ENCODE measurements around the gene HDAC4. TPM values are rescaled to one million over a fixed set of nuclear protein-coding genes. Genes with fewer than 3 reads are reported as not detected.

The HDAC4 gene
- total RNA-seq, 1 experiment from 2014 or later, result 47.6 TPM

- no peak for TF ChIP-seq ZBTB33 (IDR thresholded peaks at IDR 0.05; ENCODE audit: extremely low read depth, insufficient replicate concordance, low read length)
- no peak for TF ChIP-seq CEBPB (IDR thresholded peaks at IDR 0.05; ENCODE audit: low read depth)
- no peak for TF ChIP-seq TCF7L2 (IDR thresholded peaks at IDR 0.05; ENCODE audit: borderline replicate concordance, extremely low read depth, insufficient read depth, insufficient read length)
These were observed 314.3 kb downstream of the HDAC4 start (continued) for GRCh38 chr2:239086325-239087020.

- Histone ChIP-seq H3K27me3 (ENCODE audit: insufficient read depth, low read length) (no peaks in the 10 kb centered on the region), H3K4me1 (ENCODE audit: control insufficient read depth in 1 of 2, insufficient read depth in 2 of 2, low read length in 2 of 2) (no peaks in the 10 kb centered on the region), H3K79me2 (ENCODE audit: insufficient read depth, low read length) (no peaks in the 10 kb centered on the region), H3K9me2 (ENCODE audit: insufficient read depth) (no peaks in the 10 kb centered on the region), H2AFZ (ENCODE audit: low read depth, low read length, poor library complexity, severe bottlenecking) (no peak overlapping the region), H3K9me3 (ENCODE audit: control insufficient read depth in 1 of 2, insufficient read depth in 1 of 2, low read depth in 1 of 2, low read length in 2 of 2) (no peaks in the 10 kb centered on the region), H3K9ac (ENCODE audit: low read length) (no peak overlapping the region), H3K36me3 (ENCODE audit: control insufficient read depth in 1 of 2, insufficient read depth in 2 of 2, low read length in 2 of 2) (no peaks in the 10 kb centered on the region), H3K4me3 (replicated peaks in 1 of 2; ENCODE audit: low read depth in 1 of 2, low read length in 2 of 2) (no peak overlapping the region), H3K27ac (ENCODE audit: low read depth, low read length) (no peak overlapping the region), H3K4me2 (ENCODE audit: low read length) (no peak overlapping the region), H4K20me1 (ENCODE audit: insufficient read depth) (no peaks in the 10 kb centered on the region)
- RAD21 ChIA-PET (ENCODE audit: low non-redundant PET in 1 of 2, low total read pairs in 2 of 2, uncharacterized antibody in 2 of 2, unreplicated experiment in 2 of 2), result interaction anchor here in 1 of 2 experiments (0.7 kb wide), 1 partner anchor 167 kb away, joined by 3 read pairs; no protein-coding TSS in a partner anchor
- BruUV-seq (replicated peaks), result no TSS peak
- CTCF ChIA-PET, result no interaction called here
- ATAC-seq (no peak), DNase-seq (ENCODE audit: low read depth, low spot score) (no peak)
- TF ChIP-seq ZNF274 (IDR thresholded peaks at IDR 0.05; ENCODE audit: low read depth, low read length) (no peak), ATF3 (IDR thresholded peaks at IDR 0.05) (no peak), MAX (IDR thresholded peaks at IDR 0.05) (no peak), POLR2A (IDR thresholded peaks at IDR 0.05; ENCODE audit: borderline replicate concordance, extremely low read depth, insufficient read depth, insufficient read length) (no peak), FOSL1 (IDR thresholded peaks at IDR 0.05; ENCODE audit: low read depth) (no peak), CEBPB (IDR thresholded peaks at IDR 0.05; ENCODE audit: low read depth) (no peak), POLR2AphosphoS5 (IDR thresholded peaks at IDR 0.05; ENCODE audit: low read depth, low read length) (no peak), TCF7L2 (IDR thresholded peaks at IDR 0.05; ENCODE audit: borderline replicate concordance, extremely low read depth, insufficient read depth, insufficient read length) (no peak), CBX3 (IDR thresholded peaks at IDR 0.05; ENCODE audit: low read depth) (no peak), ELF1 (IDR thresholded peaks at IDR 0.05; ENCODE audit: borderline replicate concordance, low read depth) (no peak), RAD21 (IDR thresholded peaks at IDR 0.05; ENCODE audit: low read depth) (no peak), ZFX (IDR thresholded peaks at IDR 0.05) (no peak), EZH2 (IDR thresholded peaks at IDR 0.05) (no peak)
- intact Hi-C loops (cut with micrococcal nuclease), result no loop called here
- POLR2A ChIA-PET, result no interaction called here
These were observed 315.4 kb downstream of the HDAC4 start for GRCh38 chr2:239085201-239085992.
